ENCODE data around the gene PPT2.
A peak's percentile ranks its signal among the peaks of the same experiment; 100 is the strongest.

The PPT2 gene

GRCh38 chr6:32153564-32154513, at the start of gene PPT2:
Gene PPT2, plus strand, starts transcription at chr6:32154141. Its CDS starts 454 bp downstream, at chr6:32154595.
- no peaks in the 10 kb centered on the region for H3K9me3 Mint-ChIP-seq
- H3K4me1 Mint-ChIP-seq, result peaks cover 58% of the 10 kb centered on the region
- peak within 1 kb of the TSS; percentile 92 for H3K27ac Mint-ChIP-seq
- DNase-seq (ENCODE audit: low spot score in 2 of 2) (peak; percentile 55 to 90), ATAC-seq (peak; percentile 78)
- H3K4me3 Mint-ChIP-seq, result peak within 1 kb of the TSS; percentile 99
- peaks cover 30% of the 10 kb centered on the region for H3K36me3 Mint-ChIP-seq

DNA sequence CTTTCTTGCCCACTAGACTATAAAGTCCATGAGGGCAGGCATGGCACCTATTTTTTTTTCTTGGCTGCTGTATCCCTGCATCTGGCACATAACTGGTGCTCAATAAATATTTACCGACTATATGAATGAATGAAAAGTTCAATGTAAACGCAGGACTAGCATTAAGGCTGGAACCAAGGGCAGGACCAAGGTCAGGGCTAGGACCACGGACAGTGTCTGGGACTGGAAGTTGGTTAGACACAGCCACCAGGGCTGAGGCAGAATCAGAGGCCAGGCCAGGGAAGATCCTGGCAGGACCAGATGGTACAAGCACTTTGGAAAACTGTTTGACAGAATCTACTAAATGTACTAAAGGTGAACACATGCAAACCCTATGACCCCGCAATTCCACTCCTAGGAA, 48.5 kb upstream of the PPT2 start:
- peaks cover 5% of the 10 kb centered on the region for H3K36me3 Mint-ChIP-seq
- ATAC-seq, result no peak
- H3K9me3 Mint-ChIP-seq, result no peaks in the 10 kb centered on the region
- no peak for DNase-seq (ENCODE audit: low spot score in 2 of 2)
- no peak overlapping the region for H3K4me3 Mint-ChIP-seq
- peaks cover 28% of the 10 kb centered on the region for H3K4me1 Mint-ChIP-seq
- H3K27ac Mint-ChIP-seq, result no peak overlapping the region

- DNase-seq (ENCODE audit: low spot score in 2 of 2) (no peak), ATAC-seq (no peak)
- H3K4me3 Mint-ChIP-seq, result no peak overlapping the region
- no peaks in the 10 kb centered on the region for H3K9me3 Mint-ChIP-seq
- peaks cover 31% of the 10 kb centered on the region for H3K4me1 Mint-ChIP-seq
- peaks cover 5% of the 10 kb centered on the region for H3K36me3 Mint-ChIP-seq
- H3K27ac Mint-ChIP-seq, result peak overlapping the region; percentile 65
Measured at GRCh38 chr6:32107406-32107805, 46.5 kb upstream of the PPT2 start.

GRCh38 chr6:32108094-32108627, 45.8 kb upstream of the PPT2 start:
- Mint-ChIP-seq H3K4me1 (peaks cover 32% of the 10 kb centered on the region), H3K27ac (peak overlapping the region; percentile 65), H3K9me3 (no peaks in the 10 kb centered on the region), H3K4me3 (no peak overlapping the region), H3K36me3 (peaks cover 11% of the 10 kb centered on the region)
- ATAC-seq (peak; percentile 9), DNase-seq (ENCODE audit: low spot score in 2 of 2) (no peak)

- H3K4me3 Mint-ChIP-seq, result no peak overlapping the region
Measured at GRCh38 chr6:32108727-32109113, 45.2 kb upstream of the PPT2 start.

GRCh38 chr6:32109114-32109764, 44.7 kb upstream of the PPT2 start, which contains the start of gene TNXB:
Gene TNXB, minus strand, starts transcription at chr6:32109338. Its CDS starts 11,140 bp downstream, at chr6:32098198.
- no peaks in the 10 kb centered on the region for H3K9me3 Mint-ChIP-seq
- peaks cover 21% of the 10 kb centered on the region for H3K36me3 Mint-ChIP-seq
- DNase-seq (ENCODE audit: low spot score in 2 of 2), result no peak

More at GRCh38 chr6:32108727-32109113, 45.2 kb upstream of the PPT2 start:
- Mint-ChIP-seq H3K4me1 (peaks cover 32% of the 10 kb centered on the region), H3K36me3 (peaks cover 16% of the 10 kb centered on the region), H3K27ac (peak overlapping the region; percentile 21), H3K9me3 (no peaks in the 10 kb centered on the region)
- ATAC-seq (no peak), DNase-seq (ENCODE audit: low spot score in 2 of 2) (no peak)

GRCh38 chr6:32109765-32110160, 44.2 kb upstream of the PPT2 start:
- no peak overlapping the region for H3K4me3 Mint-ChIP-seq

More at GRCh38 chr6:32109114-32109764, 44.7 kb upstream of the PPT2 start, which contains the start of gene TNXB:
- H3K4me1 Mint-ChIP-seq, result peaks cover 32% of the 10 kb centered on the region
- peak; percentile 33 for ATAC-seq
- peak within 1 kb of the TSS; percentile 65 for H3K27ac Mint-ChIP-seq
- H3K4me3 Mint-ChIP-seq, result no peak within 1 kb of the TSS

DNA sequence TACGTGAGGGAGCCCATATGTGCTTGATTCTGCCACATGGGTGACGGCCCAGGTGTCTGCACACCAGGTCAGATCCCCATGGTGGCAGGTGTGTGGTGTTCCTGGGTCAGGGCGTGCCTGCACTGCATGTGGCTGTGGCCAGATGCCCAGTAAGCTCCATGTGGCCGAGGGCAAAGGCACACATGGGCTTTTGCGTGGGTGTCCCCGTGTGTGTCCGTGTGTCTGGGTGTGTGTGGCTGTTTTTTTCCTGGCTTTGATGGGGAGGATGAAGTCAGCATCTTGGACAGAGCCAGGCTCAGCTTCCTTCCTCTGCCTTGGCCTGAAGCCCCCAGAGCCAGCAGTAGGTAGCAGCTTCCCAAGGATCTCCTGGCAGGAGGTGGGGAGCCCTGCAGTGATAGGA, 43.3 kb upstream of the PPT2 start:
- peaks cover 32% of the 10 kb centered on the region for H3K36me3 Mint-ChIP-seq
- H3K4me1 Mint-ChIP-seq, result peaks cover 38% of the 10 kb centered on the region
- no peak overlapping the region for H3K4me3 Mint-ChIP-seq

More at GRCh38 chr6:32109765-32110160, 44.2 kb upstream of the PPT2 start:
- Mint-ChIP-seq H3K36me3 (peaks cover 24% of the 10 kb centered on the region), H3K4me1 (peaks cover 35% of the 10 kb centered on the region), H3K27ac (peak overlapping the region; percentile 21), H3K9me3 (no peaks in the 10 kb centered on the region)
- DNase-seq (ENCODE audit: low spot score in 2 of 2) (no peak), ATAC-seq (no peak)

GRCh38 chr6:32111424-32112066, 42.4 kb upstream of the PPT2 start:
- no peaks in the 10 kb centered on the region for H3K9me3 Mint-ChIP-seq
- H3K4me1 Mint-ChIP-seq, result peaks cover 45% of the 10 kb centered on the region
- peak overlapping the region; percentile 78 for H3K27ac Mint-ChIP-seq

More for the DNA sequence above, 43.3 kb upstream of the PPT2 start:
- ATAC-seq (no peak), DNase-seq (ENCODE audit: low spot score in 2 of 2) (no peak)
- Mint-ChIP-seq H3K9me3 (no peaks in the 10 kb centered on the region), H3K27ac (no peak overlapping the region)

DNA sequence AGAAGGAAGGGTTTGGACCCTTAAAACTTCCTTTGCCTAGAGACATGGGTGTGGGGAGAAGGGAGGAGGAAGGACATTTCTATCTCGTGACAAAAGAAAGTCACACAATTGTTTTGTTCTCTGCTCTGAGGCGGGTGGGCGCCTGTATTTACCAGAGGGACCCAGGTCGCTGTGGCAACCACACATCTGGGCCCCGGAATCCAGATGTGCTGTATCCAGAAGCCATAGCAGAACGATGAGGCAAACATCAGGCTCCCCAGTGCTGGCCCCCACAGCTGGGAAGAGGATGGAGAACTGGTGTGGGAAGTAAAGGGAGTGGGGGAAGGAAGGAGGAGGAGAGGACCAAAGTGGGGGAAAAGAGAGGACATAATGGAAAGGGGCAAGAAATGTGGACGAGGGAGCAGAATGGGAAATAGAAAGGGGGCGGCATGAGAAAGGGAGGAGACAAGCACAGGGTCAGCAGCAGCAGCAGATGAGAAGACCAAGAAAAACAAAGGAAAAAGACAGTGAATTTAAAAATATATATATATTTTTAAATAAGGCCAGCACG, 41.4 kb upstream of the PPT2 start:
- ATAC-seq, result no peak
- Mint-ChIP-seq H3K27ac (peak overlapping the region; percentile 78), H3K36me3 (peaks cover 51% of the 10 kb centered on the region), H3K9me3 (no peaks in the 10 kb centered on the region), H3K4me1 (peaks cover 43% of the 10 kb centered on the region), H3K4me3 (no peak overlapping the region)
- DNase-seq (ENCODE audit: low spot score in 2 of 2), result no peak

More at GRCh38 chr6:32111424-32112066, 42.4 kb upstream of the PPT2 start:
- no peak for DNase-seq (ENCODE audit: low spot score in 2 of 2)
- no peak for ATAC-seq
- Mint-ChIP-seq H3K4me3 (no peak overlapping the region), H3K36me3 (peaks cover 41% of the 10 kb centered on the region)

GRCh38 chr6:32113386-32114352, 40.3 kb upstream of the PPT2 start:
- H3K27ac Mint-ChIP-seq, result peak overlapping the region; percentile 63
- peaks cover 62% of the 10 kb centered on the region for H3K36me3 Mint-ChIP-seq
- DNase-seq (ENCODE audit: low spot score in 2 of 2) (no peak), ATAC-seq (peak; percentile 5)
- no peak overlapping the region for H3K4me3 Mint-ChIP-seq
- H3K4me1 Mint-ChIP-seq, result peaks cover 31% of the 10 kb centered on the region
- no peaks in the 10 kb centered on the region for H3K9me3 Mint-ChIP-seq

DNA sequence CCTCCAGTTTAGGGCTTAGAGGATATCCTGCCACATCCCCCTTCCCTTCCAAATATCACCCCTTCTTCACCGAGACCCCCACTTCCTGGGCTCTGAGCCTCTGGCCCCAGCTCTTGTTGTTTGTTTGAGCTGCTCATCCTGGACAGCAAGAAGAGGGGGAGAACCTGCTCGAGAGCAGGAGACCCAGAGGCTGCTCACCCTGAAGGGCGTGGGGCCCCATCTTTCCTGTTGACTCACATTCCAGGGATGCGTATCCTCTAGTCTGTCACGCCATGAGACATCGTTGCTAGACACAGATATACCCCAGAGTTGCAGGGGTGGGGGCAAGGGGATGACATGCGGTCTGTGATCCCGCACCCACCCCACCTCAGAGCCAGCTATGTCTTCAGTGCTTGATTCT, 39.1 kb upstream of the PPT2 start:
- H3K4me3 Mint-ChIP-seq, result no peak overlapping the region
- no peaks in the 10 kb centered on the region for H3K9me3 Mint-ChIP-seq
- H3K4me1 Mint-ChIP-seq, result peaks cover 27% of the 10 kb centered on the region
- H3K27ac Mint-ChIP-seq, result peak overlapping the region; percentile 63
- no peak for ATAC-seq
- no peak for DNase-seq (ENCODE audit: low spot score in 2 of 2)
- peaks cover 69% of the 10 kb centered on the region for H3K36me3 Mint-ChIP-seq

DNA sequence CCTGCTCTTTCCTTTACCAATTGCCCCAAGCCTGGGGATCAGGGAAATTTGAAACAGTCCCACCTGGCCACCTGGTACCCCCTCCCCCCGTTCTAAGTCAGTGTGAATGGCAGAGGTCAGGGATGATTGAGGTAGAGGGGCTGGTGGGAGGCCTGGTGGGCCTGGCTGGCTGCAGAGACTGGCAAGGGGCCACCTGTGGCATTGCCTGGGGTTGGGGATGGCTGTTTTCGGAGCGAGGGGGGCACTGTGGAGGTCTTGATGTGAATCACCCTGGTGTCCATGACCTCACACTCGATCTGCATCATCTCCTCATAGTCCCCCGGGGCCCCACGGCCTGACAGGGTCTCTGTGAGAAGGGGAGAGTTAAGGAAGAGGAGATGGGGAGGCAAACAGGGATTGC, 38.3 kb upstream of the PPT2 start:
- ATAC-seq, result no peak
- Mint-ChIP-seq H3K9me3 (no peaks in the 10 kb centered on the region), H3K4me3 (no peak overlapping the region), H3K27ac (peak overlapping the region; percentile 77), H3K36me3 (peaks cover 77% of the 10 kb centered on the region), H3K4me1 (peaks cover 24% of the 10 kb centered on the region)
- DNase-seq (ENCODE audit: low spot score in 2 of 2), result no peak

DNA sequence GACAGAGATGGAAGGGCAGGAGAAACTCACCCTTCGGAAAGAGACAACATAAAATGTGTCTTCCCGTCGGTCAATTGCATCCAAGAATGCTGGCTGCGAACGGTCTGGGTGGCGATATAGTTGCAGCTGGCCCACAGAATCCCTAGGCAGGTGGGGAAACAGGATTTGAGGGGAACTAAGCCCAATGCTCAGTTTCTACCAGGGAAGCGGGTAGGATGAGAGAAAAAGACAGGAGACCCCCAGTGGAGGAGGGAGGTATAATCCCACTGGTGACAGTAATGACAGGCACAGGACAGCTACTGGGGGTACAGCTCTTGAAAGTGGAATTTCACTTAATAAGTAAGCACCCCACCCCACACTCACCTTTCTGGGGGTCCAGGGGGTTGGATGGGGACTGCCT, 37.3 kb upstream of the PPT2 start:
- H3K9me3 Mint-ChIP-seq, result no peaks in the 10 kb centered on the region
- peak overlapping the region; percentile 77 for H3K27ac Mint-ChIP-seq
- DNase-seq (ENCODE audit: low spot score in 2 of 2), result no peak
- peaks cover 24% of the 10 kb centered on the region for H3K4me1 Mint-ChIP-seq
- H3K4me3 Mint-ChIP-seq, result no peak overlapping the region
- ATAC-seq, result no peak
- peaks cover 88% of the 10 kb centered on the region for H3K36me3 Mint-ChIP-seq
